ENCODE results near the gene FGF1.

Gene FGF1

GRCh38 chr5:142685418-142686209 is at the start of gene FGF1:
Gene FGF1, minus strand, starts transcription at chr5:142686090. Its CDS starts 71,963 bp downstream, at chr5:142614127.
- no peak for DNase-seq

- DNase-seq, result no peak
Observed at GRCh38 chr5:142727735-142728047, 41.8 kb upstream of the FGF1 start.

GRCh38 chr5:142726188-142726731 is 40.4 kb upstream of the FGF1 start:
- DNase-seq, result peak; percentile 60 to 89 (median 87)

GRCh38 chr5:142725231-142726187 is 39.6 kb upstream of the FGF1 start:
- no peak for DNase-seq

- no peak for DNase-seq
Observed at GRCh38 chr5:142724821-142725220, 38.9 kb upstream of the FGF1 start.

GRCh38 chr5:142722896-142723295 is 37.0 kb upstream of the FGF1 start:
- no peak for DNase-seq

GRCh38 chr5:142722146-142722545 is 36.3 kb upstream of the FGF1 start:
- no peak for DNase-seq

GRCh38 chr5:142720641-142721271 is 34.9 kb upstream of the FGF1 start:
- DNase-seq, result no peak

- no peak for DNase-seq
Observed at GRCh38 chr5:142719836-142720370, 34.0 kb upstream of the FGF1 start.

- peak; percentile 76 to 81 (median 80) for DNase-seq
Observed at GRCh38 chr5:142717582-142718215, 31.8 kb upstream of the FGF1 start.

GRCh38 chr5:142716963-142717362 is 31.1 kb upstream of the FGF1 start:
- peak; percentile 66 to 67 (median 66) for DNase-seq

GRCh38 chr5:142715291-142715690 is 29.4 kb upstream of the FGF1 start:
- DNase-seq, result no peak

GRCh38 chr5:142713121-142713706 is 27.3 kb upstream of the FGF1 start:
- DNase-seq, result peak; percentile 92 to 95 (median 93)

GRCh38 chr5:142703153-142703552 is 17.3 kb upstream of the FGF1 start:
- no peak for DNase-seq

GRCh38 chr5:142701673-142702311 is 15.9 kb upstream of the FGF1 start:
- DNase-seq, result no peak

GRCh38 chr5:142700566-142700965 is 14.7 kb upstream of the FGF1 start:
- no peak for DNase-seq

GRCh38 chr5:142699184-142699720 is 13.4 kb upstream of the FGF1 start:
- peak; percentile 86 to 90 (median 88) for DNase-seq

GRCh38 chr5:142698447-142699183 is 12.7 kb upstream of the FGF1 start:
- DNase-seq, result no peak

- DNase-seq, result peak; percentile 31 to 38 (median 31)
Observed at GRCh38 chr5:142697356-142698255, 11.7 kb upstream of the FGF1 start.

All from suppressor macrophage treated with lipopolysaccharide for 1 hour (primary cell).